Measurements from ENCODE around the gene EHBP1.
"Not testable (repeated sequence)": the region's sequence is repeated elsewhere in the genome, so short reads cannot be mapped to it uniquely, and the experiment has no call there.

EHBP1 gene

DNA sequence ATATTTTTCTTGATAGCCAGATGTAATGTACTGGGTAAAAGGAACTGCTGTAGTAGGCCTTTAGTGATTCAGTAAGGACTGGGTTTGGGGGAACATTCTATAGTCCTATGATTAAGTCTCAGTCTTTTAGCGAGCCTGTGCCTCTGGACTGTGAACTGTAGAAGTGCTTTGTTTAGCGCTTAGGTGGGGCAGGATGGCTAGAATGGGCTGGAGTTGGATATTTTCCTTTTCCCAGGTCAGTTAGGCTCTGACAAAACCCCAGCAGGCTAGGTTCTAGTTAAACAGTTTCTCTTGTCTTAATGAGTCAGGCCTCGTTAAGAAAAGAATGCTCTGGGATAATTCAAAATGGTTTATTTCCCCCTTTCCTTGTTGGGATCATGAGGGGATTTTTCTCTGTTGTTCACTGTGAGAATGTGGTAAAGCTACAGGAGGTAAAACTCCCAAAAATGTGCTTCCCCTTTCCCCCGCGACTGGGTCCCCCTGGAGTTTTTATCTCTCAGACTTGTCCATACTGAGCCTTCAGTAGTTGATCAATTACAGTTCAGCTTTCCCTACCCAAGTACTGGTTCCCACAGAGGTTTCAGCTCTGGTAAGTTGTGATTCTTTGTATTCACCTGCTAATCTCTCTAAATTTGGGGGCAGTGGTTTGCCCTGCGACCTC is 31.5 kb downstream of the EHBP1 start:
- no peak for DNase-seq (ENCODE audit: low spot score)

DNA sequence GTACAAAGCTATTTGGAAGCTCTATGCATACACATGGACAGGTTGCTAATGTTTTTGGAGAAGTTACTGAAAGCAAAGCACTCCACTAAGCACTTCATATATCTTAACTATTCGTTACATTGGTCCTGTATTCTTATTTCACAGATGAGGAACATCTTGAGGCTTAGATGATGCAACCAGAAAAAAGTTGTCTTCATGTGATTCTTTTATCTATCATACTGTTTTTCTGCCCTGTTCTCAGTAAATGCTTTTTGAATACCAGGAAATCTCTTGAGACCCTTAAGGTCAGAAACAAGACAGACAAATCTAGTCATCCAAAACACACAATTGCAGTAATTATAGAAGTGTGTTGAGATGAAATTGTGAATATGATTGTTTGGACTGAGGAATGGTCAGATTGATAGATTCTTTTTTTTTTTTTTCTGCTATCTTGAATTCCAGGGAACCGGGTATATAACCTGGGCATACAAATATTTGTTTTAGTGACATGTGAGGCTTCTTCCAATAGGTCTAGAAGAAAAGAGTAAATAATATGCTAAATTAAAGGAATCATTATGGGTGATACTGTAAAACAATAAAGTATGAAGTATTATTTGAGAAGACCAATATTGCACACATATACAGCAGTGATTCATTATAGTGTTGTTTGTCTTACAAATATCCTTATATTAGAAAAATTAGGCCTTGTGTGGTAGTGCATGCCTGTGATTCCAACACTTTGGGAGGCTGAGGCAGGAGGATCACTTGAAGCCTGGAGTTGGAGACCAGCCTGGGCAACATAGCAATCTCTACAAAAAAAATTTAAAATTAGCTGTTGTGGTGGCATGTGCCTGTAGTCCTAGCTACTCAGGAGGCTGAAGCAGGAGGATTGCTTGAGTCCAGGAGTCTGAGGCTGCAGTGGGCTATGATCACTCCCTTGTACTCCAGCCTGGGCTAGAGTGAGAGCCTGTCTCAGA is 33.7 kb downstream of the EHBP1 start:
- no peak for DNase-seq (ENCODE audit: low spot score)

DNA sequence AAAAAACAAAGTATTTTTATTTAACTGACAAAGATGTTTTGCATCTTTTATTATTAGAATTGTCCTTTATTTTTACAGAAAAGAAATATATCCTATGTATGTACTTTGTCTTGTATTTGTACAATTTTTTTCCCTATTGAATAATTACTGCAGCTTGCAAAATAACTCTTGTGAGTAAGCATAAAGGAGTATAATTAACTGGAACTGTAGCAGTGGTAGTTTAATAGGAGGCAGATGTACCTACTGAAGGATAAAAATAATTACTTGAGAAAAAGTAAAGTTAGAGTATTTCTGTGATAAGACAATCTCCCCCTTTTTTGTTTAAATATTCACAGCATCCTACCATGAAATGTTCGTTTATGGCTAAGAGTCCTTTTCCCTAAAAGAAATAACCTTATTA is 34.7 kb downstream of the EHBP1 start:
- DNase-seq (ENCODE audit: low spot score) = no peak

DNA sequence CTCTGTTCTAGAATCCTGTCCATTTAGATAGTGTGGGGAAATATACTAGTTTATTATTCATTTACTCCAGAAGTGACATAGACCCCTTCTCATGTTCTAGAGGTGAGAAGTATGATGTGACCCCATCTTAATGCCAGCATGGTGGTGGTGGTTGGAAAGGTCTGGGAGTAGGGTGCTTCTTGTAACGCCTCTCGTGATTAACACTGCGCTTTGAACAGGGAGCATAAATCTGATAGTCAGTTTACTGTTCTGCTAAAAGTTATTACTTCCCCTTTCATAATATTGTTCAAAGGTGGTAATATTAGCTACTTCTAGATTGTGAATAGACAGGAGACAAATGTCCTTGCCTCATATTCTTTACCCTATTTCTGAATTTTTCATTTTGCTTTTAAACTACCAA is 35.6 kb downstream of the EHBP1 start:
- DNase-seq (ENCODE audit: low spot score) = no peak

DNA sequence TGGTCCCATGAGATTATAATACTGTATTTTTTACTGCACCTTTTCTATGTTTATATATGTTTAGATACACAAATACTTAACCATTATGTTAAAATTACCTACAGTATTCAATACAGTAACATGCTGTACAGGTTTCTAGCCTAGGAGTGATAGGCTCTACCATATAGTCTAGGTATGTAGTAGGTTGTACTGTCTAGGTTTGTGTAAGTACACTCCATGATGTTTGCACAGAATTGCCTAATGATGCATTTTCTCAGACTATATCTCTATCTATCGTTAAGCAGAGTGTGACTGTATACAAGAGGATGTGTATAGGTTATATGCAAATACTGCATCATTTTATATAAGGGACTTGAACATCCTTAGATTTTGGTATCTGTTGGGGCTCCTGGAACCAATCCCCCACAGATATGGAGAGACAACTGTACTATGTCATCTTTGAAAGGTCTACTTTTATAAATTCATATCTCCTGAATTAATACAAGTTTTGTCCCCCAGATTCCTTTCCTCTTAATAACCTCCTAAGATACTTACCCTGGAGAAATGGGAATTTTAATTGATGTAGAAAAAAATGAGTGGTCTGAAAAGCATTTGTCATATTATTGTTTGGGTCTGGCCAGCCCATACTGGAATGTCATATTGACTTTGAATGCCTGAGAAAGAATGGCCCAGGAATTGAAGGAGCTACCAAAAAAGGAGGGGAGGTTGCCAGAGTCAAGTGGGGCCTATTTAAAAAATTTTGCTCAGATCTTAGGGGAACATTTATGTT is 36.6 kb downstream of the EHBP1 start:
- no peak for DNase-seq (ENCODE audit: low spot score)

DNA sequence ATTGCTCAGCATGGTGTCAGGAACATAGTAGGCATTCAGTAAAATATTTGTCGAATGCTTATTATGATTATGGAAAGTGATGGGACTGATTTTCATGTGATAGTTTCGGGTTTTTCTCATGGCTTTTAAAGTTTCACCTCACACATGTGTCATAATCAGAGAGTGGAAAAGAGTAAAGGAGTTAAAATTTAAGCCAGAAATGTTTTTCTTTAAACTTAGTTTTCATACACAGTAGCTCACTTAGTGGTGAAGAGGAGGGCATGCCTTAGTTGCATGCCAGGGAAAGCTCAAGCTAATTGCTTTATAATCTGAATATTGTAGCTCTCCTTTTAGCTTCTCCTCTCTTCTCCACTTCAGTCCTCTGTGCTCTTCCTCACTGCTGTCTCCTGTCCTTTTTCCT is 38.0 kb downstream of the EHBP1 start:
- no peak for DNase-seq (ENCODE audit: low spot score)

DNA sequence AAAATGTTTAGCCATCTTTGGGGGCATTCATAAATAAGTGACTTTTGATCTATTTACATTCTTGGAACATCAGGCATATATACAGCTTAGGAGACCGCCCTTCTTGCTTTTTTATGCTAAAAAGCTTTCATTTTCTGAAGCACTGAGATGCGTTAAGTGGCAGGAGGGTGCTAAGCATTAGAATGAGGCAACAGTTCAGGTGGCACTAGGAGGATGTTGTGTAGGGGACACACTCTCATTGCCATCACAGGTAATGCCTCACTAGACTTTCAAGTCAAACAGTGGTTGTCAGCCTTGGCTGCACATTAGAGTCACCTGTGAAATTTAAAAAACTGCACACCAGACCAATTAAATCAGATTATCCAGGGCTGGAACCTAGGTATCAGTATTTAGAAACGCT is 39.1 kb downstream of the EHBP1 start:
- no peak for DNase-seq (ENCODE audit: low spot score)

DNA sequence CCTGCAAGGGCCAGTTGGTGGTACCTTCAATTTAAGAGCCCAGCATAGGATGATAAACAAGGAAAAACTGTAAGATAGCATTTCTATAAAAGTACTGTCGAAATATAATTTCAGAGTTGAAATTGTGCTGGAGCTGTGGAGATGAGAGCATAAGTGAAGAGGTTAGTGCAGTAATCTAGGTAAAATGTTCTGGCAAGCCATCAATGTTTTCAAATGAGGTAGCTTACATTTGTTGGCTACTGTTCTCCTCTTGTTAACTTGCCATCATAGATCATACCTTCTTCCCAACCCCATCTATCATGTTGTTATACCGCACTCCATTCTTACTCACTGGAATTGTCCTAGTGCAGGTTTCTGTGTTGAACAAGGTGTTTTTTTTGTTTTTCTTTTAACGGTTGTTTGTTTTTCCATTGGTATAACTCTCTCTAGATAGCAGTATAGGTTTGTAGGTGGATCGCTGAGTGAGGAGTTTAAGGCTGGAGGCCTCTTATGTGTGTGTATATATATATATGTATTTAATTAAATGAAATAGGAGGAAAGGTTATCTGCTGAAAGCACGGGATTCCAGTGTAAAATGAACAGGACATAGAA is 40.5 kb downstream of the EHBP1 start:
- DNase-seq (ENCODE audit: low spot score) = no peak

DNA sequence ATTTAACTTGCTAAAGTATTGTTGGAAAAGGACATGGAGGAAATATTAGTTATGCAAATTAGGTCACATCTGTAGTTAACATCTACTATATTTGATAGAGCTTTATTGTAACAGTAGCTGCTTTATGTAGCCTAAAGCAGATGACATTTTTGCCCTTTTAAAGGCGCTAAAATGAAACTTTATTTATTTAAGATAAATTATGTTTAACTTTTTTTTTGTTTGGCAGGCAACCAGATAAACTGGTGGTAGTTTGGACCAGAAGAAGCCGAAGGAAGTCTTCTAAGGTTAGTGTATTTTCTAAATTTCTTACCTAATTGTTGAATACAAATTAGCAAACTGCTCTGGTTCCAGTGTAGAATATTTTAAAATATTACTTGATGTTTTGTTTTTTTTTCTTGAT is 41.7 kb downstream of the EHBP1 start:
- no peak for DNase-seq (ENCODE audit: low spot score)

DNA sequence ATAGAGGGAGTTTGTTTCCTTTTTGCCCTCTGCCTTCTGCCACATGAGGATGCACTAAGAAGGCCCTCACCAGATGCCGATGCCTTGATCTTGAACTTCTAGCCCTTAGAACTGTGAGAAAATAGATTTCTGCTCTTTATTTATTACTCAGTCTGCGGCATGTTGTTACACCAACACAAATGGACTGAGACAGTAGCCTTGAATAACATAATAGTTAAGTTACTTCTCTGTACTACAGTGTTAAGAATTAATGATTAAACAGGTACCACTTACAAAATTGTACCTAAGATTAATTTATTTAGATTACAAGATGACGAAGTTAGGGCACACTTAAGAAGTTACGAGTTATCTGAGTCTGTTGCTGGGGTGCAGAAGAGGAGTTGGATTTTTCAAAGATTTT is 42.4 kb downstream of the EHBP1 start:
- no peak for DNase-seq (ENCODE audit: low spot score)

DNA sequence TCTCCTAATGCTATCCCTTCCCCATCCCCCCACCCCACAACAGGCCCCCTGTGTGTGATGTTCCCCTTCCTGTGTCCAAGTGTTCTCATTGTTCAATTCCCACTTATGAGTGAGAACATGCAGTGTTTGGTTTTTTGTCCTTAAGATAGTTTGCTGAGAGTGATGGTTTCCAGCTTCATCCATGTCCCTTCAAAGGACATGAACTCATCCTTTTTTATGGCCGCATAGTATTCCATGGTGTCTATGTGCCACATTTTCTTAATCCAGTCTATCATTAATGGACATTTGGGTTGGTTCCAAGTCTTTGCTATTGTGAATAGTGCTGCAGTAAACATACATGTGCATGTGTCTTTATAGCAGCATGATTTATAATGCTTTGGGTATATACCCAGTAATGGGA is 43.6 kb downstream of the EHBP1 start:
- DNase-seq (ENCODE audit: low spot score) = not testable (repeated sequence)

DNA sequence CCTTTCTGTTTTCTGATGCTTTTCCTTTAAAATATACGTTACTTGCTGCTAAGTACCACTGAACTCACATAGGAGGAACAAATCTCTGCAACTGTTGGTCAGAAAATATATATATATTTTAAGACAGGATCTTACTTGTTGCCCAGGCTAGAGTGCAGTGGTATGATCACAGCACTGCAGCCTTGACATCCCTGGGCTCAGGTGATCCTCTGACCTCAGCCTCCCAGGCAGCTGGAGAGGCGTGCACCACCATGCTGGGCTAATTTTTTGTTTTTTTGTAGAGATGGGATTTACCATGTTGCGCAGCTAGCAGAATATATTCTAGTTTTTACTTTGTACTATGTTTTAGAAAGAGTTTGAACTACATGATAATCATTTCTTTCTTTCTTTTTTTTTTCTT is 51.5 kb downstream of the EHBP1 start:
- no peak for DNase-seq (ENCODE audit: low spot score)

DNA sequence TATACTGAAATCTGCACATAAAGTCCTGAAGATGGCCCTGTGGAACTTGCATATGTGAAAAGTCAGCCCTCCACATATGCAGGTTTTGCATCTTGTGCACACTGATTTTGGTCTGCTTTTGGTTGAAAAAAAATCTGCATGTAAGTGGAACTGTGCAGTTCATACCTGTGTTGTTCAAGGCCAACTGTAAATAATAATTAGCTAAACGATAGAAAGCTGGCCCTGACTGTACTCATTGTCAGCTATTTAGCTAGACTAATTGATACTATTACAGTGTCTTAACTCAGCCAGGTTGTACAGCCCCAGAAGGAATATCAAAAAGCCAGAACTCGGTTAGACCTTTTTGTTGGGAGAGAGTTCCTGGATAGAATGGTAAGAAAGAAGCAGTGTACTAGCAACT is 54.5 kb downstream of the EHBP1 start:
- DNase-seq (ENCODE audit: low spot score) = no peak

DNA sequence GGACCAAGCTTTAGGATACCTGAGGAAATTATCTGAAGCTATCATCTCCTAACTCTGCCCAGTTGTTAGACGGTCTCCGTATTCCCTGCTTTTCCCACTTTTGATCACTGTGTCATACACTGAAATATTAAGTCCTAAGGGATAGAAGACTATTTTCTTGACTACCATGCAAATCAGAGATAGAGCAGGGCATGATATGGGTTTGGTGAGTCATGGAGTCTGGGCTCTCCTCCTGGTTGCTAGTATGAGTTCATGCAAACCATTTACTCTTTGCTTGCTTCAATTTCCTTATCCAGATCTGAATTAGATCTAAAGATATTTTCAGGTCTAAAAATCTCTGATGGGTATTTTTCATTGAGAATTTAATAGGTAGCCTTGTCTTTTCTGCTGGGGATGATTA is 55.0 kb downstream of the EHBP1 start:
- DNase-seq (ENCODE audit: low spot score) = no peak

DNA sequence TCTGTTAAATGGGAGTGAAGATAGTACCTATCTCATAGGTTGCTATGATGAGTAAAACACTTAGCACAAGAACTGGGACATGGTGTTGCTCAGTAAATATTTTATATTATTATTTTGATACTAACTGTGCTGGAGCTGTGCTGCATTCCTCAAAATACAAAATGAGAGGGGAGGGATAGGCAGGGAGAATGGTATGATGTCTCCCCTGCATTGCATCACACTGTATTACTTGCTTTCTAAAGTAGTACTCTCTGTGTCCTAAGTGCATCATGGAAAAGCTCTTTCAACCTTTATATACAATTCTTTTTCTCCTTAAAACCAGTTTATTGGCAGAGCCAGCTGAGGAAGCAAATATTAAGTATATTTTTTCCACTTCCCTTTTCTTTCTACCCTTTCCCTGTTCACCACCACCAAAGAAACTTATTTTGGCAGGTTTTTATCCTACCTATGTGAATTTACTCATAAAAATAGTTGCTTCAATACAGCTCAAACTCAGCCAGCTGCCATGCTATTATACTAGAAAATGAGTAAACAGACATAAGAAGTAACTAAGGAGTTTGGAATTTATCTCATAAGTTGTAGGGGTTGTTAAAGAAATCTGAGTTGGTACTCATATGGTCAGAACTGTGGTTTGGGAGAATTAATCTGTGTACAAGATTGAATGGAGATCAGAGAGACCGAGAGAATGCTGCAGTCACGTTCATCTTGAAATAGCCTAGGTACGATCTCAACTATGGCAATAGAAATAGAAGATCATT is 60.3 kb downstream of the EHBP1 start:
- DNase-seq (ENCODE audit: low spot score) = no peak

DNA sequence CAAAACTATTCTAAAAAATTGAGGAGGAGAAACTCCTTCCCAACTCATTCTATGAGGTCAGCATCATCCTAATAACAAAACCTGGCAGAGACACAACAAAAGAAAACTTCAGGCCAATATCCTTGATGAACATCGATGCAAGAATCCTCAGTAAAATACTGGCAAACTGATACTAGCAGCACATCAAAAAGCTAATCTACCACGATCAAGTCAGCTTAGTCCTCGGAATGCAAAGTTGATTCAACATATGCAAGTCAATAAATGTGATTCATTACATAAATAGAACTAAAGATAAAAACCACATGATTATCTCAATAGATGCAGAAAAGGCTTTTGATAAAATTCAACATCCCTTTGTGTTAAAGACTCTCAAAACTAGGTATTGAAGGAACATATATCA is 63.1 kb downstream of the EHBP1 start:
- no peak for DNase-seq (ENCODE audit: low spot score)

DNA sequence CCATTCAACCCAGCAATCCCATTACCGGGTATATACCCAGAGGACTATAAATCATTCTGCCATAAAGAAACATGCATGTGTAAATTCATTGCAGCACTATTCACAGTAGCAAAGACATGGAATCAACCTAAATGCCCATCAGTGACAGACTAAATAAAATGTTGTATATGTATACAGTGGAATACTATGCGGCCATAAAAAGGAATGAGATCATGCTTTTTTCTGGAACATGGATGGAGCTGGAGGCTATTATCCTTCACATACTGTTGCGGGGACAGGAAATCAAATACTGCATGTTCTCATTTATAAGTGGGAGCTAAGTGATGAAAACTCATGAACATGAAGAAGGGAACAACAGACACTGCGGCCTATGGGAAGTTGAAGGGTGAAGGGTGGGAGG is 65.1 kb downstream of the EHBP1 start:
- DNase-seq (ENCODE audit: low spot score) = no peak

DNA sequence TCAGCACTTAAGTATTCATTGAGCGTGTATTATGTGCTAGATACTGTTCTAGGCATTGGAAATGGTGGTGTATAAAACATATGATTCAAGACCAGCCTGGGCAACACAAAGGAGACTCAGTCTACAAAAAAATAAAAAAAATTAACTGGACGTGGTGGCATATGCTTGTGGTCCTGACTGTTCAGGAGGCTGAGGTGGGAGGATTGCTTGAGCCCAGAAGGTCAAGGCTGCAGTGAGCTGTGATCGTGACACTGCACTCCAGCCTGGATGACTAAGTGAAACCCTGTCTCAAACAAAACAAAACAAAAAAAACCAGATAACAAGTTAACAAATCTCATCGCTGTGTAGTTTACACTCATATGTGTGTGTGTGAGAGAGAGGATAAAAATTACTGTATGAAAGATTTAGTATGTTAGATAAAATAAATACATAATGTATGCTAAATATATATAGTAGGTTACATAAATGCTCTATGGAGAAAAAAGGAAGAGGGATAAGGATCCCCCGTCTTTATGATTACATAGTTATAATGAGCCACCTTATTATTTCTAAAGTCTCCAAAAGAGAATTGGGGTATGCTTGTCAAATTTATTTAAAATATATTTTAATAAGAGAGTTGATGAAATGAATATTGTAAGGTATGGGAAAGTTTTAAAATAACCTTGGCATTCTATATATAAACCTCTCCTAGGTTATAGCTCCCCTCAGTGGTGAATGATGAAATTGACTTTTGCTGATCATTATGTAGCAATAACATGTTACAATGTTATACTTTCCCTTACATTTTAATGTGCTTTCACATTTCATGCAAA is 69.2 kb downstream of the EHBP1 start:
- DNase-seq (ENCODE audit: low spot score) = peak; percentile 60

DNA sequence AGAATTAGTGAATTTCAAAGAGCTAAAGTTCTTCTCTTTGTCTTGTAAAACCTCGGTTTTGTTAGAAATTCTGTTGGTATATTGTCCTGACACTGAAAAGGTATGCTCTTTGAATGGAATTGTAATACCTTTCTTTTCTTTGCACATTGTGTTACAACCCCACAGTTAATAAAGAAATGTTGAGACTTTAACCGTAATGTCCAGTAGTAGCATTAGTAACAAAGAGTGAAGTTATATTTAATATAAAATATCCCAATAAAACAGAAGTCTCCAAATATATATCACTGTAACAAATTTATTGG is 69.8 kb downstream of the EHBP1 start:
- no peak for DNase-seq (ENCODE audit: low spot score)

DNA sequence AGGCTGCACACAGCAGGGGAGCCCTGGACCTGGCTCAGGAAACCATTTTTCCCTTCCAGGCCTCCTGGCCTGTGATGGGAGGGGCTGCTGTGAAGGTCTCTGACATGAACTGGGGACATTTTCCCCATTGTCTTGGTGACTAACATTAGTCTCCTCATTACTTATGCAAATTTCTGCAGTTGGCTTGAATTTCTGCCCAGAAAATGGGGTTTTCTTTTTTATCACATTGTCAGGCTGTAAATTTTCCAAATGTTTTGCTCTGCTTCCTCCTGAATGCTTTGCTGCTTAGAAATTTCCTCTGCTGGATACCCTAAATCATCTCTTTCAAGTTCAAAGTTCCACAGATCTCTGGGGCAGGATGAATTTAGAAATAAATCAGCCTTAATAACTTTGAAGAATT is 78.2 kb downstream of the EHBP1 start:
- DNase-seq (ENCODE audit: low spot score) = no peak

DNA sequence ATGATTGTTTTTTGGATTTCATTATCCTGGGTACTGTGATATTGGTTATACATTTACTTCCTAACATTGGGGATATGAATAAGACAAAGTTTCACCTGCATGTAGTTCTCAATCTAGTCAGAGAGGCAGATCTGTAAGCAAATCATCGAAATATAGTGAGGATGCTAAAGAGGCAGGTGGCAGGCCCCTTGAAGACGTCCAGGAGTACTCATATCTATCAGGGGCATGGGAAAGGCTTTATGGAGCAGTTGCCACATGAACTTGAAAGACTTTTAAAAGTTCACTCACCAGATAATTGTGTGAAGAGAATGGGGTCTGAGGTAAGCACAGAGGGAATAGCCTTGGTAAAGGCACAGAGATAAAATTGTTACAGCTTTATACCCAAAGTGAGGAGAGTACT is 78.8 kb downstream of the EHBP1 start:
- no peak for DNase-seq (ENCODE audit: low spot score)
